ENCODE data around the gene CMTM7.

GRCh38 chr3:32437896-32438295, 46.2 kb downstream of the CMTM7 start:
- TF ChIP-seq E4F1 (IDR thresholded peaks at IDR 0.05; ENCODE audit: borderline replicate concordance, partially characterized antibody) (no peak), STAT1 (conservative IDR thresholded peaks at IDR 0.05) (no peak), POLR2AphosphoS5 (IDR thresholded peaks at IDR 0.05; ENCODE audit: low read length) (no peak), ZBTB33 (IDR thresholded peaks at IDR 0.05) (peak; percentile 34; the same call in 1 of the 2 replicates), ESRRA (IDR thresholded peaks at IDR 0.05; ENCODE audit: low read length) (no peak), ATF2 (IDR thresholded peaks at IDR 0.05; ENCODE audit: low read length) (no peak), E2F4 (IDR thresholded peaks at IDR 0.05; ENCODE audit: low read depth, low read length) (no peak)
